ENCODE results near the gene PDE11A.

DNA sequence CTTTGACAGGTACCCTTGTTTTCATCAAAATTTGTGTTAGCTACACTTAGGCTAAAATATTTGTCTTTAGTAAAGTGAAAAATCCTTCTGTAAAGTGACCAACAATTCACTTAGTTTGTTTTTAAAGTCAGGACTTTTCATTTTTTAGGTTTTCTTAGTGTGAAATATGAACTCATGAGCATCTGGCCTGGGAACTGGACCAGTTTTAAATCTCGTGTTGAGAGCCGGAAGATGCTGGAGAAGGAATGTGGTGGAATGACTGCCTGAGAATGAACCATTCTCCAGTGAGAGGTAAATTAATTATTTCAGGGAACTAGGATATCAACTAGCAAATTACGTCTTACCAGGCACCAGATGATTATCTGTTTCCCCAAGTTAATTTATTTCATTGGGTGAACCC, 374.3 kb downstream of the PDE11A start:
- TF ChIP-seq POLR2AphosphoS5 (IDR thresholded peaks at IDR 0.05) (no peak), POLR2A (IDR thresholded peaks at IDR 0.05) (no peak)
- TF ChIP-seq, protein P1, sequence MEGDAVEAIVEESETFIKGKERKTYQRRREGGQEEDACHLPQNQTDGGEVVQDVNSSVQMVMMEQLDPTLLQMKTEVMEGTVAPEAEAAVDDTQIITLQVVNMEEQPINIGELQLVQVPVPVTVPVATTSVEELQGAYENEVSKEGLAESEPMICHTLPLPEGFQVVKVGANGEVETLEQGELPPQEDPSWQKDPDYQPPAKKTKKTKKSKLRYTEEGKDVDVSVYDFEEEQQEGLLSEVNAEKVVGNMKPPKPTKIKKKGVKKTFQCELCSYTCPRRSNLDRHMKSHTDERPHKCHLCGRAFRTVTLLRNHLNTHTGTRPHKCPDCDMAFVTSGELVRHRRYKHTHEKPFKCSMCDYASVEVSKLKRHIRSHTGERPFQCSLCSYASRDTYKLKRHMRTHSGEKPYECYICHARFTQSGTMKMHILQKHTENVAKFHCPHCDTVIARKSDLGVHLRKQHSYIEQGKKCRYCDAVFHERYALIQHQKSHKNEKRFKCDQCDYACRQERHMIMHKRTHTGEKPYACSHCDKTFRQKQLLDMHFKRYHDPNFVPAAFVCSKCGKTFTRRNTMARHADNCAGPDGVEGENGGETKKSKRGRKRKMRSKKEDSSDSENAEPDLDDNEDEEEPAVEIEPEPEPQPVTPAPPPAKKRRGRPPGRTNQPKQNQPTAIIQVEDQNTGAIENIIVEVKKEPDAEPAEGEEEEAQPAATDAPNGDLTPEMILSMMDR (IDR thresholded peaks at IDR 0.05), result no peak
